ENCODE measurements around the gene SIGLEC9. TPM values are rescaled to one million over a fixed set of nuclear protein-coding genes. Genes with fewer than 3 reads are reported as not detected.

SIGLEC9 gene
- total and polyA plus RNA-seq, 2 of the 8 experiments (the other 6 are each of a cell fraction or from before 2014, with no cell fraction given), result not detected

DNA sequence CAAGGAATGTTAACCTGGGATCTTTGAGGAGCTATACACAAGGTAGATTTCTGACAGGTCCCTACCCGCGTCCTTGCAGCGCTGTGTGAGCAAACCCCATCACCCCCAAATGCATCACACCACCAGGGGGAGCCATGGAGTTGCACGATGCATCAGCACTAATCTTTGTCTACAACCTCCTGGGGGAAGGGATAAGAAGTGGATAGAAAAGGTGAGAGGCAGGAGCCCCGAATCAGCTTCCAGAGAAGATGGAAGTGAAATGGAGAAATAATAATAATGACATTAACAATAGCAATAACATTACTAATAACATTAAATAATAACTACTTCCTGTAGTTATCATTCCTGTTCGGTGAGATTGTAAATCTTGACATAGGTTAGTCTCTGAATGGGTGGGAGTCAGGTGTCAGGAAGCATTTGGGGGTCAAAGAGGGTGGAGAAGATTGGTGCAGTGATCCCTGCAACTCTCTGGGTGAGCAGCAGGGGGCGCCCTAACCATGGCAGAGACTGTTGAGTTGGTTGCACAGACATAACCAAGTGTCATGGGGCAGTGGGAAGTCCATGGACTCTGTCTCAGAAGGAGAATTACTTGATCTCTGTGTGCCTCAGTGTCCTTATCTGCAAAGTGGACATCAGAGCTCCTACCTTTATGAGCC, 33.9 kb downstream of the SIGLEC9 start:
- no peaks in the 10 kb centered on the region for H3K4me1 ChIP-seq (replicated peaks in 1 of 4; ENCODE audit: control insufficient read depth in 3 of 4, insufficient read depth in 4 of 4, low read length in 3 of 4)
- WGBS, 2 experiments (ENCODE audit: extremely low coverage in 1 of 2, insufficient coverage in 1 of 2, insufficient read length in 1 of 2, insufficient replicate concordance in 2 of 2, low coverage in 1 of 2, low lambda C conversion rate in 2 of 2, missing lambda C conversion rate in 1 of 2), result 41% methylated on average over 7 of the region's 7 CpGs; no CpG with 5 or more reads in 1 of the 2 experiments
- ChIA-PET CTCF (ENCODE audit: partially characterized antibody) (interaction anchor here (0.5 to 6.0 kb wide), 62 partner anchors 11 to 498 kb away, joined by 3 to 82 read pairs (median 4); partner anchors contain the start of genes CD33, LIM2, SIGLEC7 and SIGLECL1), POLR2A (ENCODE audit: partially characterized antibody) (interaction anchor here (0.7 kb wide), 1 partner anchor 207 kb away, joined by 3 read pairs; the partner anchor contains the start of gene ETFB)
- no peak overlapping the region for H2BK5ac ChIP-seq (ENCODE audit: low read depth, low read length)
- no peaks in the 10 kb centered on the region for H3K23me2 ChIP-seq (ENCODE audit: low read depth, low read length)
- no peak overlapping the region for H3K56ac ChIP-seq (replicated peaks; ENCODE audit: insufficient read length, low read depth, low read length)
- no peak overlapping the region for H2BK12ac ChIP-seq (ENCODE audit: low read depth, low read length)
- no peaks in the 10 kb centered on the region for H3K36me3 ChIP-seq (ENCODE audit: control insufficient read depth in 2 of 4, insufficient read depth in 4 of 4, low read length in 3 of 4)
- H3K9ac ChIP-seq (replicated peaks in 1 of 4; ENCODE audit: extremely low read depth in 1 of 4, low read depth in 3 of 4, low read length in 3 of 4), result no peak overlapping the region
- FAIRE-seq (peak; percentile 93), DNase-seq (ENCODE audit: low read depth in 1 of 2, low spot score in 2 of 2) (peak; percentile 56 to 95)
- H2BK120ac ChIP-seq (replicated peaks; ENCODE audit: low read depth, low read length), result no peak overlapping the region
- no peak overlapping the region for H3K23ac ChIP-seq (ENCODE audit: insufficient read length)
- H2BK20ac ChIP-seq (ENCODE audit: low read length), result no peak overlapping the region
- H2AK5ac ChIP-seq (ENCODE audit: low read depth, low read length), result no peak overlapping the region
- no peak overlapping the region for H3K18ac ChIP-seq (ENCODE audit: extremely low read depth, low read length)
- H3K14ac ChIP-seq (ENCODE audit: insufficient read length), result no peak overlapping the region
- no peak overlapping the region for H3K4ac ChIP-seq (replicated peaks; ENCODE audit: insufficient read length, low read depth, low read length)
- no peak overlapping the region for H4K5ac ChIP-seq (ENCODE audit: insufficient read length, low read depth, low read length)
- no peaks in the 10 kb centered on the region for H3K79me1 ChIP-seq (ENCODE audit: low read depth, low read length)
- H3K4me2 ChIP-seq (ENCODE audit: insufficient read depth in 1 of 2, low read depth in 2 of 2, low read length in 2 of 2), result 0 out of 4 replicates have a peak overlapping the region, but pooled peaks of 1 of the 2 experiments have one; percentile 8
- H4K8ac ChIP-seq (ENCODE audit: extremely low read depth, insufficient read depth, low read length), result no peak overlapping the region
- no peak overlapping the region for H3K27ac ChIP-seq (ENCODE audit: low read depth, low read length)
- no peaks in the 10 kb centered on the region for H3K79me2 ChIP-seq (ENCODE audit: control insufficient read depth in 1 of 2, insufficient read depth in 2 of 2, low read length in 2 of 2)
- no peak overlapping the region for H2BK15ac ChIP-seq (ENCODE audit: low read length)
- no peak overlapping the region for H3K4me3 ChIP-seq (ENCODE audit: extremely low read depth in 1 of 4, insufficient read depth in 2 of 4, low read depth in 3 of 4, low read length in 4 of 4)
- no peaks in the 10 kb centered on the region for H3K9me3 ChIP-seq (ENCODE audit: insufficient read depth in 2 of 2, low read depth in 1 of 2, low read length in 1 of 2)
- no peak overlapping the region for H4K91ac ChIP-seq (replicated peaks; ENCODE audit: insufficient read length, low read length)
- peak overlapping the region; percentile 96; the same call in 1 of the 2 replicates for H2AFZ ChIP-seq (ENCODE audit: low read length)
- H4K20me1 ChIP-seq (replicated peaks in 1 of 2; ENCODE audit: control insufficient read depth in 1 of 2, insufficient read depth in 2 of 2, low read length in 2 of 2), result no peaks in the 10 kb centered on the region
- 0 out of 7 replicates have a peak, but pooled peaks cover 0 to 3% (median 0%) of the 10 kb centered on the region in 4 experiments for H3K27me3 ChIP-seq (replicated peaks in 1 of 4; ENCODE audit: control insufficient read depth in 3 of 4, extremely low read depth in 1 of 4, insufficient read depth in 3 of 4, low read length in 3 of 4)
- peak in 1 of 2 experiments; percentile 48; a peak in 1 of 4 replicates for TF ChIP-seq SIN3A (conservative IDR thresholded peaks at IDR 0.05 in 1 of 2, IDR thresholded peaks at IDR 0.05 in 1 of 2; ENCODE audit: low read depth in 1 of 2, low read length in 2 of 2)
- TF ChIP-seq BCL11A (IDR thresholded peaks at IDR 0.05; ENCODE audit: low read depth in 2 of 2, low read length in 2 of 2), result no peak
- TF ChIP-seq, protein P1, sequence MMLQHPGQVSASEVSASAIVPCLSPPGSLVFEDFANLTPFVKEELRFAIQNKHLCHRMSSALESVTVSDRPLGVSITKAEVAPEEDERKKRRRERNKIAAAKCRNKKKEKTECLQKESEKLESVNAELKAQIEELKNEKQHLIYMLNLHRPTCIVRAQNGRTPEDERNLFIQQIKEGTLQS (IDR thresholded peaks at IDR 0.05; ENCODE audit: insufficient read depth, low read depth, low read length), result no peak
- peak; percentile 87 to 88 for TF ChIP-seq RAD21 (IDR thresholded peaks at IDR 0.05 in 1 of 2, conservative IDR thresholded peaks at IDR 0.05 in 1 of 2; ENCODE audit: low read depth in 2 of 2, low read length in 2 of 2)
- TF ChIP-seq BACH1 (IDR thresholded peaks at IDR 0.05; ENCODE audit: low read length), result peak; percentile 80
- TF ChIP-seq GABPA (IDR thresholded peaks at IDR 0.05; ENCODE audit: borderline replicate concordance, insufficient read depth, low read length), result no peak
- TF ChIP-seq, protein P2, sequence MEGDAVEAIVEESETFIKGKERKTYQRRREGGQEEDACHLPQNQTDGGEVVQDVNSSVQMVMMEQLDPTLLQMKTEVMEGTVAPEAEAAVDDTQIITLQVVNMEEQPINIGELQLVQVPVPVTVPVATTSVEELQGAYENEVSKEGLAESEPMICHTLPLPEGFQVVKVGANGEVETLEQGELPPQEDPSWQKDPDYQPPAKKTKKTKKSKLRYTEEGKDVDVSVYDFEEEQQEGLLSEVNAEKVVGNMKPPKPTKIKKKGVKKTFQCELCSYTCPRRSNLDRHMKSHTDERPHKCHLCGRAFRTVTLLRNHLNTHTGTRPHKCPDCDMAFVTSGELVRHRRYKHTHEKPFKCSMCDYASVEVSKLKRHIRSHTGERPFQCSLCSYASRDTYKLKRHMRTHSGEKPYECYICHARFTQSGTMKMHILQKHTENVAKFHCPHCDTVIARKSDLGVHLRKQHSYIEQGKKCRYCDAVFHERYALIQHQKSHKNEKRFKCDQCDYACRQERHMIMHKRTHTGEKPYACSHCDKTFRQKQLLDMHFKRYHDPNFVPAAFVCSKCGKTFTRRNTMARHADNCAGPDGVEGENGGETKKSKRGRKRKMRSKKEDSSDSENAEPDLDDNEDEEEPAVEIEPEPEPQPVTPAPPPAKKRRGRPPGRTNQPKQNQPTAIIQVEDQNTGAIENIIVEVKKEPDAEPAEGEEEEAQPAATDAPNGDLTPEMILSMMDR (IDR thresholded peaks at IDR 0.05; ENCODE audit: control extremely low read depth in 1 of 3, insufficient read depth in 1 of 3, low read depth in 1 of 3, low read length in 3 of 3), result peak; percentile 84 to 91 (median 89)

Measured in H1 (cell line).